Activated naive CD4-positive, alpha-beta T cell treated with anti-CD3 and anti-CD28 coated beads, Interleukin-2, amount 10 ng/mL, durations not matched to agents 7 days and 5 days (primary cell): ENCODE results near the gene ZMIZ1.

Source experiments
- CTCF ChIA-PET: fragments of 350-600 bp; sonication (Branson Sonifier 250); formaldehyde crosslinking; loops from one replicate; lab custom pipeline; 2021; ENCODE audit warnings: antibody characterized with exemption; lab: Charles Lee
- DNase-seq: peaks from one replicate; pipeline ENCODE4 v3.0.0-alpha.2; 2020
- H3K27ac Mint-ChIP-seq: one replicate; pipeline ENCODE4 v1.8.0; 2021; ENCODE audit warnings: mild to moderate bottlenecking, moderate library complexity, mixed read lengths
- H3K27me3 Mint-ChIP-seq: one replicate; pipeline ENCODE4 v1.8.0; 2021; ENCODE audit warnings: mild to moderate bottlenecking, mixed read lengths
- H3K36me3 Mint-ChIP-seq: one replicate; pipeline ENCODE4 v1.8.0; 2021; ENCODE audit warnings: mixed read lengths
- H3K4me1 Mint-ChIP-seq: one replicate; pipeline ENCODE4 v1.8.0; 2021; ENCODE audit warnings: mixed read lengths
- H3K4me3 Mint-ChIP-seq: one replicate; pipeline ENCODE4 v1.8.0; 2021; ENCODE audit warnings: mild to moderate bottlenecking, moderate library complexity, mixed read lengths
- H3K9me3 Mint-ChIP-seq: one replicate; pipeline ENCODE4 v1.8.0; 2021; ENCODE audit warnings: mixed read lengths

The ZMIZ1 gene

DNA sequence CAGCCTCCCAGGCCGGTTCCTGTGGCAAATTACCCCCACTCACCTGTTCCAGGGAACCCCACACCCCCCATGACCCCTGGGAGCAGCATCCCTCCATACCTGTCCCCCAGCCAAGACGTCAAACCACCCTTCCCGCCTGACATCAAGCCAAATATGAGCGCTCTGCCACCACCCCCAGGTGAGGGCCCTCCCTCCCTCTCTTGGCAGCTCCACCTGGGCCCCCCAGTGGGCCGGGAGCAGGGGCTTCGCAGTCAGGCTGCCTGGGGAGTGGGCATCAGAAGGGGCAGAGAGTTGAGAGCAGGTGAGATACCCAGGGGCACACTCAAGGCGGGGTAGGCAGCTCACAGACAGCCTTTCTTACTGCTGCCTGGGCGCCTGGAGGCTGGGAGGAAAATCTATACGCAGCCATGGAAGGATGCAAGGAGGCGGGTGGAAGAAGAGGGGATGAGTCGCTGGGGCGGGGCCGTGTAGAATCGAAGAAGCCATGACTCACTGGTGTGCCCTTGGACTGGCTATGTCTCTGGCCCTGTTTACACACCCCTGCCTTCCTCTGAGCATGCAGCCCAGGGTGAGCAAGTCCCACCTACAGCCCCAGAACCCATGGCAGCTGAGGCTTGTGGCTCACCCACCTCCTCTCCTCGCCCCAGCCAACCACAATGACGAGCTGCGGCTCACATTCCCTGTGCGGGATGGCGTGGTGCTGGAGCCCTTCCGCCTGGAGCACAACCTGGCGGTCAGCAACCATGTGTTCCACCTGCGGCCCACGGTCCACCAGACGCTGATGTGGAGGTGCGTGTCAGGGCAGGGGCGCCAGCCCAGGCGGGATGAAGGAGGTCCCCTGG lies 229.9 kb downstream of the ZMIZ1 start:
- Mint-ChIP-seq H3K9me3 (no peaks in the 10 kb centered on the region), H3K4me3 (no peak overlapping the region), H3K27ac (peak overlapping the region; percentile 14), H3K4me1 (peaks cover 23% of the 10 kb centered on the region), H3K27me3 (no peaks in the 10 kb centered on the region), H3K36me3 (peaks cover 40% of the 10 kb centered on the region)
- DNase-seq: peak; percentile 46
- CTCF ChIA-PET: no interaction called here

GRCh38 chr10:79299397-79300241 lies 230.9 kb downstream of the ZMIZ1 start:
- Mint-ChIP-seq H3K27ac (peak overlapping the region; percentile 49), H3K36me3 (peaks cover 33% of the 10 kb centered on the region), H3K4me1 (peaks cover 13% of the 10 kb centered on the region), H3K27me3 (no peaks in the 10 kb centered on the region), H3K4me3 (no peak overlapping the region), H3K9me3 (no peaks in the 10 kb centered on the region)
- DNase-seq: no peak
- CTCF ChIA-PET: no interaction called here

DNA sequence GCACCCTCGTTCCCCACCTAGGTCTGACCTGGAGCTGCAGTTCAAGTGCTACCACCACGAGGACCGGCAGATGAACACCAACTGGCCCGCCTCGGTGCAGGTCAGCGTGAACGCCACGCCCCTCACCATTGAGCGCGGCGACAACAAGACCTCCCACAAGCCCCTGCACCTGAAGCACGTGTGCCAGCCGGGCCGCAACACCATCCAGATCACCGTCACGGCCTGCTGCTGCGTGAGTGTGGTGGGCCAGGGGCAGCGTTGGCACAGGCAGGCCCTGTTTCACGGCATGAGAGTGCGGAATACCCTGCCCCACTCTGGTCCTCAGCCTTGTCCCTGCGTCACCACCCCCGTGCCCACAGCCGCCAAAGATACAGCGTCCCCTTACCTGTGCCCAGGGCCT lies 231.9 kb downstream of the ZMIZ1 start:
- no peak overlapping the region for H3K4me3 Mint-ChIP-seq
- no peaks in the 10 kb centered on the region for H3K9me3 Mint-ChIP-seq
- DNase-seq: no peak
- H3K36me3 Mint-ChIP-seq: peaks cover 27% of the 10 kb centered on the region
- H3K27ac Mint-ChIP-seq: no peak overlapping the region
- CTCF ChIA-PET: interaction anchor here (1.0 kb wide), 1 partner anchor 74 kb away, joined by 3 read pairs; no protein-coding TSS in a partner anchor
- H3K27me3 Mint-ChIP-seq: no peaks in the 10 kb centered on the region
- peaks cover 5% of the 10 kb centered on the region for H3K4me1 Mint-ChIP-seq

- CTCF ChIA-PET: interaction anchor here (1.0 kb wide), 1 partner anchor 73 kb away, joined by 3 read pairs; no protein-coding TSS in a partner anchor
- Mint-ChIP-seq H3K27me3 (no peaks in the 10 kb centered on the region), H3K4me3 (no peak overlapping the region), H3K9me3 (no peaks in the 10 kb centered on the region), H3K4me1 (peaks cover 2% of the 10 kb centered on the region), H3K27ac (no peak overlapping the region), H3K36me3 (peaks cover 27% of the 10 kb centered on the region)
- DNase-seq: no peak
These were observed 233.2 kb downstream of the ZMIZ1 start for GRCh38 chr10:79301754-79302530.

DNA sequence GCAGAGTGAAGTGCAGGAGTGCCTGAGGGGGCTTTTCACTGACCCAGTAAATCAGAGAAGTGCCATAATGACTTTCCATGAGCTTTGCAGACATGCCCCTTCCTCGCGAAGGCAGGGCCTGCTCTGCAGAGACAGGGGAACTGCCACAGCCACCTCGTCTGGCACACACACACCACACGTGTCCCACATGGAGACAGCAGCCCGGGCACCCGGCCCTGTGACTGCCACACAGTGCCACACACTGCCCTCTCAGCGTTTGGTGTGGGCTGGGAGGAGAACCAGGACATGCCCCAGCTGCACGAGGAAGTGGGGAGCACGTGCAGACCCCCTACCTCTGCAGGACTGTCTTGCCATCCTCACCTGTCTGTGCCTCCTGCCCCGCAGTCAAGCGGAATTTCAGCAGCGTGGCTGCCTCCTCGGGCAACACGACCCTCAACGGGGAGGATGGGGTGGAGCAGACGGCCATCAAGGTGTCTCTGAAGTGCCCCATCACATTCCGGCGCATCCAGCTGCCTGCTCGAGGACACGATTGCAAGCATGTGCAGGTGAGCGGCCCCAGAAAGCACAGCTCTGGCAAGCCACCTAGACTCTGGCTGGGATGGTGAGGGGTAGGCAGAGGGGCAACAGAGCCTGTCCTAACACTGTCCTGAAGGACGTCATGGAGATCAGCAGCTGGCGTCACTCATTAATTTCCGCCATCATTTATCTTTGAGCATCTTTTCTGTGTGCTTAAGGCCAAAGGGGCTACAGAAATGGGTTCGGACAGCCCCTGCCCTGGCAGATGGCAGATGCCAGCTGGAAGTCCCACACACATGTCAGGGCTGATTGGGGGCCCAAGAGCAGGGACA lies 235.1 kb downstream of the ZMIZ1 start:
- Mint-ChIP-seq H3K36me3 (peaks cover 33% of the 10 kb centered on the region), H3K27ac (no peak overlapping the region), H3K4me3 (no peak overlapping the region), H3K9me3 (no peaks in the 10 kb centered on the region), H3K4me1 (peaks cover 2% of the 10 kb centered on the region), H3K27me3 (no peaks in the 10 kb centered on the region)
- CTCF ChIA-PET: interaction anchor here (0.7 to 0.9 kb wide), 2 partner anchors 9 to 69 kb away, joined by 3 read pairs; no protein-coding TSS in a partner anchor
- DNase-seq: no peak

DNA sequence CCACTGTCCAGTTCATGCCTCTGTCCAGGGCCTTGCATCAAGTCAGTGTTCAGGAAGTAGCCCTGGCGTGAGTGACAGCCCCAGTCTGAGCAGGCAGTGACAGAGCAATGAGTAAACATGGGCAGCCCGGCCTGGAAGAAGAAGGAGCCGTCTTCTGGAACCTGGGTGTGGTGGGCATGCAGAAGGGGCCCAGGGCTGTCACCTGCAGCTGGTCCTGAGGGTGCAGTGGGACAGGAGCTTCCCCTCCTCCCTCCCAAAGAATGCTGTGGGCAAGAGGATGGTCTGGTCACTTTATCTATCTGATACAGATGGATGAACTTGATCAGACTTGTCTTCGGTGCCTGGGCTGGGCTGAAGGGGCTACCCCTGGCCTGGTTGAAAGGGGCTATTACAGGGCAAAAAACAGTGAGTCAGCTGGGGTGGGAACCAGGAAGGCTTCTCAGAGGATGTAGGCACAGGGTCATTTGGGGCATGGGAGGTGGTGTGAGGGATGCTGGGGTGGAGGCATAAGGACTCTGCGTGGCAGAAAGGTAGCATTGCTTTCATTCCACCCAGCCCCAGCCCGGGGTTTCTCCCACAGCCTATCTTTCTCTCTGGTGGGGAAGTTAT lies 235.8 kb downstream of the ZMIZ1 start:
- peaks cover 3% of the 10 kb centered on the region for H3K4me1 Mint-ChIP-seq
- CTCF ChIA-PET: interaction anchor here (0.9 kb wide), 1 partner anchor 10 kb away, joined by 3 read pairs; no protein-coding TSS in a partner anchor
- no peaks in the 10 kb centered on the region for H3K27me3 Mint-ChIP-seq
- peaks cover 37% of the 10 kb centered on the region for H3K36me3 Mint-ChIP-seq
- no peaks in the 10 kb centered on the region for H3K9me3 Mint-ChIP-seq
- no peak overlapping the region for H3K27ac Mint-ChIP-seq
- DNase-seq: no peak
- no peak overlapping the region for H3K4me3 Mint-ChIP-seq

DNA sequence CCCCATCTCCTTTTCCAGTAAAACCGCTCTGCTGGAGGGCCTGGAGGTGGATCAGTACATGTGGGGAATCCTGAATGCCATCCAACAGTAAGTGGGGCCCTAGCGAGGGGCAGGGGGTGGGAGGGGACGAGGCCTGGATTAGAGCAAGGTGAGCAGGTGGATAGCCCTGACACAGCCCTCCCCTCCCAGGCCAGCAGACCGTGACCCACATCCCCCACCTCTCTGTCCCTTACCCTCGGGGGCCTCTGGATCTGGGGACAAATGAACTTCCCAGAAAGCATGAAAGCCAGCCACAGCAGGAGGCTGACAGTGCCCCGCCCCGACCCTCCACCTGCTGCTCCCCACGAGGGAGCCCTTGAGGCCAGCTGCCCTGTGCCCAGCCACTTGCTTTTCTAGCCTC lies 236.7 kb downstream of the ZMIZ1 start:
- no peak for DNase-seq
- Mint-ChIP-seq H3K4me3 (no peak overlapping the region), H3K4me1 (peaks cover 4% of the 10 kb centered on the region), H3K27me3 (no peaks in the 10 kb centered on the region), H3K36me3 (peaks cover 33% of the 10 kb centered on the region), H3K27ac (no peak overlapping the region), H3K9me3 (no peaks in the 10 kb centered on the region)
- CTCF ChIA-PET: no interaction called here

DNA sequence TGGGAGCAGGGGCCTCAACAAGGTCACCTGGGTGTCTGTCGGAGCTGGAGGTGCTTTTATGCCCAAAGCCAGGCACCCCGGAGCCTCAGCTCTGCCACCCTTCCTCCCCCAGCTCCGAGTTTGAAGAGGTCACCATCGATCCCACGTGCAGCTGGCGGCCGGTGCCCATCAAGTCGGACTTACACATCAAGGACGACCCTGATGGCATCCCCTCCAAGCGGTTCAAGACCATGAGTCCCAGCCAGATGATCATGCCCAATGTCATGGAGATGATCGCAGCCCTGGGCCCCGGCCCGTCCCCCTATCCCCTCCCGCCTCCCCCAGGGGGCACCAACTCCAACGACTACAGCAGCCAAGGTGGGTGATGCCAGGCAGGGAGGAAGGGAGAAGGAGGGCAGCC lies 237.2 kb downstream of the ZMIZ1 start:
- no peak overlapping the region for H3K4me3 Mint-ChIP-seq
- peaks cover 29% of the 10 kb centered on the region for H3K36me3 Mint-ChIP-seq
- H3K4me1 Mint-ChIP-seq: peaks cover 4% of the 10 kb centered on the region
- H3K9me3 Mint-ChIP-seq: no peaks in the 10 kb centered on the region
- CTCF ChIA-PET: no interaction called here
- no peak overlapping the region for H3K27ac Mint-ChIP-seq
- H3K27me3 Mint-ChIP-seq: no peaks in the 10 kb centered on the region
- DNase-seq: no peak

GRCh38 chr10:79306644-79307220 lies 238.0 kb downstream of the ZMIZ1 start:
- peaks cover 23% of the 10 kb centered on the region for H3K36me3 Mint-ChIP-seq
- H3K27me3 Mint-ChIP-seq: no peaks in the 10 kb centered on the region
- DNase-seq: no peak
- H3K4me1 Mint-ChIP-seq: peaks cover 4% of the 10 kb centered on the region
- H3K4me3 Mint-ChIP-seq: no peak overlapping the region
- no peaks in the 10 kb centered on the region for H3K9me3 Mint-ChIP-seq
- H3K27ac Mint-ChIP-seq: no peak overlapping the region
- CTCF ChIA-PET: no interaction called here

GRCh38 chr10:79308016-79308415 lies 239.2 kb downstream of the ZMIZ1 start:
- Mint-ChIP-seq H3K9me3 (no peaks in the 10 kb centered on the region), H3K36me3 (peaks cover 23% of the 10 kb centered on the region), H3K27ac (no peak overlapping the region), H3K4me3 (no peak overlapping the region), H3K27me3 (no peaks in the 10 kb centered on the region), H3K4me1 (peaks cover 4% of the 10 kb centered on the region)
- CTCF ChIA-PET: no interaction called here
- DNase-seq: no peak

DNA sequence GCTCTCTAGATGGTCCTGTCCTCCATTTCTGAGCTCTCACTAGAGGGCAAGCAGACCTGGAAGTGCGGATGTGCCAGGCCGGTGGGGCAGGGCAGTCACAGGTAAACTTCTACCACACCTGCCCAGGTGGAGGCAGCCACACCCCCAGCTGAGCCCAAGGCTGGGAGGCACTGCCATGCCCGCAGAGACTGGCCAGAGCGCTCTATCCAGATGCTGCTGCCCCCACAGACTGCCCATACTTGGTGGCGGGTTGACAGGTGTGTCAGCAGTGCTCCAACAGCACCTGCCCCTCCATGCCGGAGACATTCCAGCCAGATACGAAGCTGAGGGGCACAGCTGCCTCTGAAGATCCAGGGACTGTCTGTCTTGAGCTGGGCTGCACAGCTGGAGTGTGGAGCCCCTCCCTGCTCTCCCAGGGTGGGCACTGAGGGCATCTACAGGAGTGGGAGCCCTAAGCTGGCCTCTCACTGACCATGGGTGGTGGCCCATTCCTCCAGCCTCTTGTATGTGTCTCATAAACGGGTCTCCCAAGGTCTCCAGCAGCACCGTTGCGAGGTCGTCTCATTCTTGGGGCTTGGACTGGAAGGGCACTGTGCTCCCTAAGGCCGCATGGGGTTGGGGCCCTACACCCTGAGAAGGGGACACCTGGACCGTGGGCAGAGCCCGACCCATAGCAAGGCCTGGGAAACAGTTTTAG lies 240.4 kb downstream of the ZMIZ1 start:
- no peak for DNase-seq
- no peak overlapping the region for H3K4me3 Mint-ChIP-seq
- H3K27ac Mint-ChIP-seq: no peak overlapping the region
- peaks cover 26% of the 10 kb centered on the region for H3K36me3 Mint-ChIP-seq
- peaks cover 4% of the 10 kb centered on the region for H3K4me1 Mint-ChIP-seq
- no peaks in the 10 kb centered on the region for H3K27me3 Mint-ChIP-seq
- H3K9me3 Mint-ChIP-seq: no peaks in the 10 kb centered on the region
- CTCF ChIA-PET: interaction anchor here (0.7 kb wide), 1 partner anchor 65 kb away, joined by 4 read pairs; no protein-coding TSS in a partner anchor

GRCh38 chr10:79310200-79310865 lies 241.6 kb downstream of the ZMIZ1 start:
- CTCF ChIA-PET: no interaction called here
- DNase-seq: no peak
- Mint-ChIP-seq H3K36me3 (peaks cover 29% of the 10 kb centered on the region), H3K27ac (peak overlapping the region; percentile 33), H3K27me3 (no peaks in the 10 kb centered on the region), H3K4me3 (no peak overlapping the region), H3K4me1 (peaks cover 4% of the 10 kb centered on the region), H3K9me3 (no peaks in the 10 kb centered on the region)
